Breast epithelium (tissue), 3 donors: ENCODE measurements around the gene IKBKE.

Source experiments
- CTCF ChIP-seq, 3 donors: fragments of 450-650 bp; IDR thresholded peaks; one replicate each; pipeline ENCODE4 v1.5.1; 2016 to 2017; ENCODE audit warnings: antibody characterized with exemption in 3 of 3, mild to moderate bottlenecking in 3 of 3, moderate library complexity in 3 of 3
- POLR2A ChIP-seq: fragments of 450-650 bp; IDR thresholded peaks from one replicate; pipeline ENCODE4 v1.6.1; 2016; ENCODE audit warnings: antibody characterized with exemption, mild to moderate bottlenecking, moderate library complexity

- TF ChIP-seq POLR2A (no peak), CTCF (IDR thresholded peaks at IDR 0.05) (no peak)
Observed at GRCh38 chr1:206450281-206450680, 20.0 kb upstream of the IKBKE start.
